Neural cell (in vitro differentiated cells): ENCODE results near the gene GSE1. TPM values are rescaled to one million over a fixed set of nuclear protein-coding genes. Genes with fewer than 3 reads are reported as not detected.

Source experiments
- H2AFZ ChIP-seq: fragments of 200-600, 300-800 bp; sonication (generic), shearing (Covaris generic); 2 replicates; pipeline ENCODE4 v1.6.0; 2014; ENCODE audit warnings: low read depth, mild to moderate bottlenecking, antibody characterized with exemption, low read length, moderate library complexity
- H3F3A ChIP-seq: fragments of 200-600 bp; shearing (Covaris generic); 2 replicates; pipeline ENCODE4 v1.6.1; 2016; ENCODE audit warnings: mild to moderate bottlenecking, moderate library complexity, mixed read lengths, antibody characterized with exemption, low read length; ENCODE audit not compliant: insufficient read depth, poor library complexity, severe bottlenecking
- H3K27ac ChIP-seq: fragments of 200-600, 300-800 bp; sonication (generic), shearing (Covaris generic); 2 replicates; pipeline ENCODE4 v1.5.1; 2014; ENCODE audit warnings: mild to moderate bottlenecking, low read length, moderate library complexity
- H3K27me3 ChIP-seq: fragments of 300-800, 200-600 bp; sonication (generic), shearing (Covaris generic); 2 replicates; pipeline ENCODE4 v1.6.0; 2014; ENCODE audit warnings: mild to moderate bottlenecking, low read depth, low read length, moderate library complexity; ENCODE audit not compliant: insufficient read depth
- H3K36me3 ChIP-seq: fragments of 300-800, 200-600 bp; sonication (generic), shearing (Covaris generic); 2 replicates; pipeline ENCODE4 v1.5.1; 2014; ENCODE audit warnings: mild to moderate bottlenecking, antibody characterized with exemption, low read length, moderate library complexity; ENCODE audit not compliant: insufficient read depth
- H3K4me2 ChIP-seq: fragments of 300-800, 200-600 bp; sonication (generic), shearing (Covaris generic); 2 replicates; pipeline ENCODE4 v1.6.0; 2014; ENCODE audit warnings: mild to moderate bottlenecking, low read length
- H3K4me3 ChIP-seq: fragments of 300-800, 200-600 bp; sonication (generic), shearing (Covaris generic); 2 replicates; pipeline ENCODE4 v1.5.1; 2014; ENCODE audit warnings: mild to moderate bottlenecking, low read length, moderate library complexity
- H3K79me2 ChIP-seq: fragments of 200-600 bp; shearing (Covaris generic); replicated peaks from 2 replicates; pipeline ENCODE4 v1.6.0; 2014; ENCODE audit warnings: mild to moderate bottlenecking, low read length, moderate library complexity; ENCODE audit not compliant: insufficient read depth
- H3K9ac ChIP-seq: fragments of 300-800, 200-600 bp; sonication (generic), shearing (Covaris generic); 2 replicates; pipeline ENCODE4 v1.6.1; 2016; ENCODE audit warnings: mild to moderate bottlenecking, low read length, mixed read lengths
- H3K9me2 ChIP-seq: fragments of 200-600 bp; shearing (Covaris generic); 2 replicates; pipeline ENCODE4 v1.6.1; 2016; ENCODE audit warnings: mild to moderate bottlenecking, low read length, mixed read lengths; ENCODE audit not compliant: insufficient read depth
- H3K9me3 ChIP-seq: fragments of 200-600, 300-800 bp; sonication (generic), shearing (Covaris generic); 2 replicates; pipeline ENCODE4 v1.6.1; 2016; ENCODE audit warnings: mild to moderate bottlenecking, mixed run types, low read length, moderate library complexity, mixed read lengths
- H4K20me1 ChIP-seq: fragments of 200-600 bp; shearing (Covaris generic); 2 replicates; pipeline ENCODE4 v1.6.1; 2016; ENCODE audit warnings: mild to moderate bottlenecking, mixed run types; ENCODE audit not compliant: insufficient read depth
- EP300 ChIP-seq: fragments of 450-650 bp; conservative IDR thresholded peaks from 2 replicates; pipeline ENCODE4 v1.6.1; 2014; ENCODE audit warnings: antibody characterized with exemption, mild to moderate bottlenecking, moderate library complexity; ENCODE audit not compliant: poor library complexity, severe bottlenecking
- EZH2 ChIP-seq: fragments of 200-600, 300-800 bp; shearing (Covaris generic), sonication (generic); IDR thresholded peaks from 2 replicates; pipeline ENCODE4 v1.6.1; 2014; ENCODE audit warnings: antibody characterized with exemption, low read length, borderline replicate concordance, mild to moderate bottlenecking; ENCODE audit not compliant: insufficient read depth, poor library complexity, severe bottlenecking
- MXI1 ChIP-seq: fragments of 450-650 bp; conservative IDR thresholded peaks from 2 replicates; pipeline ENCODE4 v1.6.1; 2014; ENCODE audit warnings: antibody characterized with exemption, mild to moderate bottlenecking; ENCODE audit not compliant: poor library complexity, severe bottlenecking
- POLR2AphosphoS5 ChIP-seq: IDR thresholded peaks from 2 replicates; pipeline ENCODE4 v1.6.1; 2012
- RAD21 ChIP-seq: fragments of 450-650 bp; conservative IDR thresholded peaks from 2 replicates; pipeline ENCODE4 v1.6.1; 2014; ENCODE audit warnings: antibody characterized with exemption, mild to moderate bottlenecking, moderate library complexity
- REST ChIP-seq: IDR thresholded peaks from 2 replicates; pipeline ENCODE4 v1.6.1; 2012; ENCODE audit warnings: borderline replicate concordance
- SMC3 ChIP-seq: fragments of 450-650 bp; conservative IDR thresholded peaks from 2 replicates; pipeline ENCODE4 v1.6.1; 2014; ENCODE audit warnings: antibody characterized with exemption, mild to moderate bottlenecking, moderate library complexity; ENCODE audit not compliant: poor library complexity
- TAF1 ChIP-seq: IDR thresholded peaks from 2 replicates; pipeline ENCODE4 v1.6.1; 2012; ENCODE audit warnings: low read depth
- polyA plus RNA-seq: library from polyadenylated mRNA; depleted of rRNA; stranded (reverse); fragments of >200 nt; gene quantifications from 2 replicates; pipeline ENCODE4 v1.2.3, GENCODE V29; 2014
- TF ChIP-seq, protein P1 (sequence below): fragments of 450-650 bp; IDR thresholded peaks from 2 replicates; pipeline ENCODE4 v1.5.1; 2014; ENCODE audit warnings: antibody characterized with exemption, mild to moderate bottlenecking, moderate library complexity; ENCODE audit not compliant: poor library complexity, severe bottlenecking

The GSE1 gene
- polyA plus RNA-seq, 1 donor from 2014 or later, result 35.6 TPM

- TF ChIP-seq MXI1 (no peak), REST (no peak), EP300 (no peak), EZH2 (no peak), POLR2AphosphoS5 (no peak), TAF1 (no peak), SMC3 (no peak), RAD21 (no peak)
- peaks cover 4% of the 10 kb centered on the region for H4K20me1 ChIP-seq
- H3K79me2 ChIP-seq, result peaks cover 29% of the 10 kb centered on the region
- no peak overlapping the region for H3K4me2 ChIP-seq
- H2AFZ ChIP-seq, result no peak overlapping the region
- no peaks in the 10 kb centered on the region for H3K36me3 ChIP-seq
- no peaks in the 10 kb centered on the region for H3K27me3 ChIP-seq
- H3K9ac ChIP-seq, result no peak overlapping the region
- H3K27ac ChIP-seq, result no peak overlapping the region
- no peaks in the 10 kb centered on the region for H3F3A ChIP-seq
- no peaks in the 10 kb centered on the region for H3K9me2 ChIP-seq
- no peak overlapping the region for H3K4me3 ChIP-seq
- no peaks in the 10 kb centered on the region for H3K9me3 ChIP-seq
These were observed 23.2 kb downstream of the GSE1 start for GRCh38 chr16:85636234-85636812.

GRCh38 chr16:85637061-85637807 is 24.1 kb downstream of the GSE1 start:
- H2AFZ ChIP-seq, result no peak overlapping the region
- H3F3A ChIP-seq, result no peaks in the 10 kb centered on the region
- H3K9ac ChIP-seq, result no peak overlapping the region
- H3K4me3 ChIP-seq, result no peak overlapping the region
- H3K27ac ChIP-seq, result no peak overlapping the region
- TF ChIP-seq REST (no peak), EP300 (no peak), EZH2 (no peak), POLR2AphosphoS5 (no peak), RAD21 (no peak), TAF1 (no peak), MXI1 (no peak), SMC3 (no peak)
- TF ChIP-seq, protein P1, sequence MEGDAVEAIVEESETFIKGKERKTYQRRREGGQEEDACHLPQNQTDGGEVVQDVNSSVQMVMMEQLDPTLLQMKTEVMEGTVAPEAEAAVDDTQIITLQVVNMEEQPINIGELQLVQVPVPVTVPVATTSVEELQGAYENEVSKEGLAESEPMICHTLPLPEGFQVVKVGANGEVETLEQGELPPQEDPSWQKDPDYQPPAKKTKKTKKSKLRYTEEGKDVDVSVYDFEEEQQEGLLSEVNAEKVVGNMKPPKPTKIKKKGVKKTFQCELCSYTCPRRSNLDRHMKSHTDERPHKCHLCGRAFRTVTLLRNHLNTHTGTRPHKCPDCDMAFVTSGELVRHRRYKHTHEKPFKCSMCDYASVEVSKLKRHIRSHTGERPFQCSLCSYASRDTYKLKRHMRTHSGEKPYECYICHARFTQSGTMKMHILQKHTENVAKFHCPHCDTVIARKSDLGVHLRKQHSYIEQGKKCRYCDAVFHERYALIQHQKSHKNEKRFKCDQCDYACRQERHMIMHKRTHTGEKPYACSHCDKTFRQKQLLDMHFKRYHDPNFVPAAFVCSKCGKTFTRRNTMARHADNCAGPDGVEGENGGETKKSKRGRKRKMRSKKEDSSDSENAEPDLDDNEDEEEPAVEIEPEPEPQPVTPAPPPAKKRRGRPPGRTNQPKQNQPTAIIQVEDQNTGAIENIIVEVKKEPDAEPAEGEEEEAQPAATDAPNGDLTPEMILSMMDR, result no peak
- no peaks in the 10 kb centered on the region for H3K9me2 ChIP-seq
- no peaks in the 10 kb centered on the region for H3K27me3 ChIP-seq
- H3K36me3 ChIP-seq, result no peaks in the 10 kb centered on the region
- H4K20me1 ChIP-seq, result peaks cover 4% of the 10 kb centered on the region
- no peak overlapping the region for H3K4me2 ChIP-seq
- H3K9me3 ChIP-seq, result no peaks in the 10 kb centered on the region
- peaks cover 20% of the 10 kb centered on the region for H3K79me2 ChIP-seq
